PFSK-1 (cell line): ENCODE measurements around the gene KCNMA1.

Source experiments
- FOXP2 ChIP-seq: optimal IDR thresholded peaks from 2 replicates; pipeline ENCODE3; 2011; ENCODE audit warnings: borderline replicate concordance, control low read depth, inconsistent platforms; ENCODE audit not compliant: insufficient read depth; ENCODE audit errors: extremely low read length, extremely low read depth
- POLR2AphosphoS5 ChIP-seq: IDR thresholded peaks from 2 replicates; pipeline ENCODE4 v1.6.1; 2012; ENCODE audit warnings: low read depth, mild to moderate bottlenecking, control low read depth, low read length, moderate library complexity
- REST ChIP-seq, 2 experiments: IDR thresholded peaks; 2 replicates each; pipeline versions ENCODE4 v1.6.1 to v1.8.0; 2011 to 2012; ENCODE audit warnings: low read depth in 2 of 2, low read length in 2 of 2, control low read depth in 1 of 2, inconsistent platforms in 1 of 2, mild to moderate bottlenecking in 1 of 2, moderate library complexity in 1 of 2; ENCODE audit not compliant: insufficient read depth in 1 of 2
- SIN3A ChIP-seq: IDR thresholded peaks from 2 replicates; pipeline ENCODE4 v1.6.1; 2012; ENCODE audit warnings: mild to moderate bottlenecking, low read length, moderate library complexity, borderline replicate concordance; ENCODE audit not compliant: insufficient read depth
- TAF1 ChIP-seq: IDR thresholded peaks from 2 replicates; pipeline ENCODE4 v1.6.1; 2012; ENCODE audit warnings: low read length, control low read depth, borderline replicate concordance; ENCODE audit not compliant: insufficient read depth

The KCNMA1 gene

GRCh38 chr10:77072836-77073662 lies 564.6 kb downstream of the KCNMA1 start:
- TF ChIP-seq SIN3A (no peak), POLR2AphosphoS5 (no peak), REST (IDR thresholded peaks at IDR 0.05; ENCODE audit: insufficient read depth in 1 of 2, low read depth in 2 of 2, low read length in 2 of 2) (no peak), FOXP2 (no peak), TAF1 (no peak)

GRCh38 chr10:77072361-77072835 lies 565.2 kb downstream of the KCNMA1 start:
- no peak for TF ChIP-seq TAF1
- TF ChIP-seq REST (IDR thresholded peaks at IDR 0.05; ENCODE audit: insufficient read depth in 1 of 2, low read depth in 2 of 2, low read length in 2 of 2): no peak
- no peak for TF ChIP-seq FOXP2
- no peak for TF ChIP-seq POLR2AphosphoS5
- no peak for TF ChIP-seq SIN3A

GRCh38 chr10:77071956-77072355 lies 565.7 kb downstream of the KCNMA1 start:
- no peak for TF ChIP-seq TAF1
- no peak for TF ChIP-seq SIN3A
- TF ChIP-seq FOXP2: no peak
- no peak for TF ChIP-seq POLR2AphosphoS5
- TF ChIP-seq REST (IDR thresholded peaks at IDR 0.05; ENCODE audit: insufficient read depth in 1 of 2, low read depth in 2 of 2, low read length in 2 of 2): no peak

- TF ChIP-seq SIN3A: no peak
- TF ChIP-seq FOXP2: no peak
- TF ChIP-seq POLR2AphosphoS5: no peak
- no peak for TF ChIP-seq TAF1
- TF ChIP-seq REST (IDR thresholded peaks at IDR 0.05; ENCODE audit: insufficient read depth in 1 of 2, low read depth in 2 of 2, low read length in 2 of 2): no peak
Measured at GRCh38 chr10:77071001-77071511, 566.6 kb downstream of the KCNMA1 start.
